Measurements from ENCODE around the gene CALML6. TPM values are rescaled to one million over a fixed set of nuclear protein-coding genes. Genes with fewer than 3 reads are reported as not detected.

The CALML6 gene
- total and polyA plus RNA-seq, 5 donors: 0.18 to 0.36 (median 0.24) TPM; not detected in 2

DNA sequence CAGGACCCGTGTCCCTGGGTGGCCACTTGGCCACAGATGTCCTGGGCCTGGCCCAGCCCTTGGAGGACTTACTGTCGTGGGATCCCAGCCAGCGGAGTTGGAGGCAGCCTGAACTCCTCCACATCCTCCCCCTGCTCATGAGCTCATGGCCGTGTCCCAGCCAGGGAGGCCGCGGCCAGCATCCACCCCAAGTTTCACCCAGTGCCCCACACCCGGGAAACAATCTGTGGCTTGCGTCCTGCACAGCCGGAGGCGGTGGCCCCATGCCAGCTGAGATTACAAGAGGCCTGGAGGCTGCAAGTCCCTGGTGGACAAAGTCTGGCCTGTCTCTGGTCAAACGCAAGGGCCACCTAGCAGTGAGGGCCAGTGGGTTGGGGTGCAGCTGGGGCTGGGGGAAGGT, 31.5 kb downstream of the CALML6 start:
- ATAC-seq (peak; percentile 48 to 80), DNase-seq (peak; percentile 80 to 93 (median 91))
- H3K4me1 ChIP-seq (ENCODE audit: control insufficient read depth, insufficient read depth, low read length): no peaks in the 10 kb centered on the region
- WGBS: 15% methylated on average over 11 of the region's 11 CpGs
- no peaks in the 10 kb centered on the region for H3K27me3 ChIP-seq (ENCODE audit: control insufficient read depth, insufficient read depth)
- H3K27ac ChIP-seq (ENCODE audit: low read length): no peak overlapping the region
- no peaks in the 10 kb centered on the region for H3K9me3 ChIP-seq (ENCODE audit: control insufficient read depth, low read length)
- no peak overlapping the region for H3K4me3 ChIP-seq (ENCODE audit: low read length)
- intact Hi-C loops (cut with DNase I): loop anchor here in 2 of 4 donors (5.0 to 10.0 kb wide), 2 partner anchors 101 to 228 kb away; no protein-coding TSS in a partner anchor

DNA sequence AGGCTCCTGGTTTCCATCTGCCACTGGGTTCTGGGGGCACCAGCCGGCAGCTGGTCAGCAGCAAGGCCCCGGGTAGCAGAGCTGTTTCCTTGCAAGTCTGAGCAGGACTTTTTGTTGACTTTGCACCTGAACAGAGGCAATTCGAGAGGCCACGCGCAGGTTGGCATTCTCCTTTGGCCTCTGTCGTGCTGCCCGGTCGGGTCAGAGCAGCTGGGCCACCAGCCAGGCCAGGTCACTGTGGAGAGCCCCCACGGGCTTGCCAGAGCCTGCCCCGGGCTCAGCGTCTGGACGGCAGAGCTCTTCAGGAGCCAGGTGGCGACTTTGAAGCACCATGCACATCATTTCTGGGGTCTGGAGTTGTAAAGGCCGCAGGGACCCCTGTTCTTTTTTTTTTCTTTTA, 32.4 kb downstream of the CALML6 start:
- no peaks in the 10 kb centered on the region for H3K9me3 ChIP-seq (ENCODE audit: control insufficient read depth, low read length)
- H3K27me3 ChIP-seq (ENCODE audit: control insufficient read depth, insufficient read depth): no peaks in the 10 kb centered on the region
- no peak overlapping the region for H3K27ac ChIP-seq (ENCODE audit: low read length)
- DNase-seq (peak in 2 of 3 donors; percentile 33 to 41), ATAC-seq (no peak)
- H3K4me3 ChIP-seq (ENCODE audit: low read length): no peak overlapping the region
- no peaks in the 10 kb centered on the region for H3K4me1 ChIP-seq (ENCODE audit: control insufficient read depth, insufficient read depth, low read length)
- intact Hi-C loops (cut with DNase I): loop anchor here in 2 of 4 donors (5.0 to 10.0 kb wide), 2 partner anchors 100 to 227 kb away; no protein-coding TSS in a partner anchor
- 81% methylated on average over 14 of the region's 14 CpGs for WGBS

DNA sequence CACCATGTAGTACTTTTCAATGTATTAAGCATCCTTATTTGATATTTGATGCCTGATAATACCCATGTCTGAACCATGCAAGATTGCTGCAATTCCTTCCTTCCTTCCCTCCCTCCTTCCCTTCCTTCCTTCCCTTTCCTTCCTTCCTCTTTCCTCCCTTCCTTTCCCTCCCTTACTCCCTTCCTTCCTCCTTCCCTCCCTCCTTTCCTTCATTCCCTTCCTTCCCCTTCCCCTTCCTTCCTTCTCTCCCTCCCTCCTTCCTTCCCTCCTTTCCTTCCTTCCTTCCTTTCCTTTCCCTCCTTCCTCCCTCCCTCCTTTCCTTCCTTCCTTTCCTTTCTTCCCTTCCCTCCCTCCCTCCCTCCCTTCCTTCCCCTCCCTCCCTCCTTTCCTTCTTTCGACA, 33.7 kb downstream of the CALML6 start:
- ATAC-seq: no peak
- Histone ChIP-seq H3K4me1 (ENCODE audit: control insufficient read depth, insufficient read depth, low read length) (no peaks in the 10 kb centered on the region), H3K27me3 (ENCODE audit: control insufficient read depth, insufficient read depth) (no peaks in the 10 kb centered on the region), H3K9me3 (ENCODE audit: control insufficient read depth, low read length) (no peaks in the 10 kb centered on the region), H3K27ac (ENCODE audit: low read length) (no peak overlapping the region), H3K4me3 (ENCODE audit: low read length) (no peak overlapping the region)
- intact Hi-C loops (cut with DNase I): loop anchor here in 2 of 4 donors (5.0 to 10.0 kb wide), 2 partner anchors 99 to 226 kb away; no protein-coding TSS in a partner anchor
- 37% methylated on average over 1 of the region's 1 CpG for WGBS
- no peak for DNase-seq

DNA sequence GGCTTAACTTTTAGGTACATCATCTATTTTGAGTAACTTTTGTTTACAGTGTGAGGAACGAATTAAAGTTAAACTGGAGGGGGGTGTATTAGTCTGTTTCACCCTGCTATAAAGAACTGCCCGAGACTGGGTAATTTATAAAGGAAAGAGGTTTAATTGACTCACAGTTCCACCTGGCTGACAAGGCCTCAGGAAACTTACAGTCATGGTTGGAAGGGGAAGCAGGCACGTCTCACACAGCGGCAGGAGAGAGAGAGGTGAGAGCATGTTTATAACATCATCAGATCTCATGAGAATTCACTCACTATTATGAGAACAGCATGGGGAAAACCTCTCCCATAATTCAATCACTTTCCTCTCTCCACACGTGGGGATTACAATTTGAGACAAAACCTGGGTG, 35.9 kb downstream of the CALML6 start:
- ATAC-seq (no peak), DNase-seq (no peak)
- no peaks in the 10 kb centered on the region for H3K27me3 ChIP-seq (ENCODE audit: control insufficient read depth, insufficient read depth)
- H3K4me1 ChIP-seq (ENCODE audit: control insufficient read depth, insufficient read depth, low read length): no peaks in the 10 kb centered on the region
- no peak overlapping the region for H3K4me3 ChIP-seq (ENCODE audit: low read length)
- H3K9me3 ChIP-seq (ENCODE audit: control insufficient read depth, low read length): no peaks in the 10 kb centered on the region
- intact Hi-C loops (cut with DNase I): loop anchor here in 1 of 4 donors (5.0 kb wide), 1 partner anchor 86 kb away; no protein-coding TSS in a partner anchor
- WGBS: 78% methylated on average over 5 of the region's 5 CpGs
- no peak overlapping the region for H3K27ac ChIP-seq (ENCODE audit: low read length)

DNA sequence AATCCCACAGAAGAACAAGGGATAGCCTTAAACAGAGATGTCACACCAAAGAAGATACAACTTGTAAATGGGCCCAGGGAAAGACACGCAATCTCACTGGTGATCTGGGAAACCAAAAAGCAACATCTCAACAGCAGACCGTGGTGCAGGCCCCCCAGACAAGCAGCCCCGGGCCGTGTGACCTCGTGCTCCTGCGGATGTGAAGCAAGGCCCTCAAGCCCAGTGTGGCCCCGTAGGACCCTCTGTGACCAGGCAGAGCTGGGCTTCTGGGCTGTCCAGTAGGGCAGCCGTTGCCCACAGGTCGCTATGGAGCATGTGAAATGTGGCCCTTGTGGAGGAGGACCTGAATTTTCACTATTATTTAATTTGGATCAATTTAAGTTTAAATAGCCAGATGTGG, 39.0 kb downstream of the CALML6 start:
- intact Hi-C loops (cut with DNase I): loop anchor here in 1 of 4 donors (5.0 kb wide), 1 partner anchor 83 kb away; no protein-coding TSS in a partner anchor

DNA sequence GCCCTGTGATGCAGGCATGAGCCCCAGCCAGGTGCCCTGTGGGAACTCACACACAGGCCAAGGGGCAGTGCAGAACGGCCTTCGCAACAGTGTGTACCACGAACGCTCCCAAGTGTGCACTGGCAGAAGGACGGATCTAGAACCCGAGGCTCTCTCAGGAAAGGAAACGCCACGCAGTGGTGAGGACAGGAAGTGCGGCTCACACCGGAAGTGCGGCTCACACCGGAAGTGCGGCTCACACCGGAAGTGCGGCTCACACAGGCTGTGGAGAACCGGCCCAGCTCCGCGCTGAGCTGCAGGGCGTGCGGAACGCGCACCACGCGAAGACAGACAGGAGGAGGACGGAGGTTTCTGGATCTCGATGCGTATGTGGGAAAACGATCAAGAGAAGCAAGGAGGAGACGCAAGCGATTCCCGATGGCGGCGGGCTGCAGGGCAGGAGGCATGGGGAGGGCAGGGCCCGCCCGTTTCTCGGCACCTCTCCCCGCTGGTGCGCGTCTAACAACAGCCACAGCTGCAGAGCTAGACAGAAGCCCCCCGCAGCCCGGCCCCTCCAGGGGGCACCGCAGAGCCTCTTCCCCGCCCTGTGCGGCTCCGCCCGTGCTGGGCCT, 39.9 kb downstream of the CALML6 start:
- H3K27ac ChIP-seq (ENCODE audit: low read length): no peak overlapping the region
- 91% methylated on average over 46 of the region's 46 CpGs for WGBS
- peak in 2 of 3 donors; percentile 34 to 44 for DNase-seq
- no peaks in the 10 kb centered on the region for H3K27me3 ChIP-seq (ENCODE audit: control insufficient read depth, insufficient read depth)
- no peak for ATAC-seq
- H3K4me3 ChIP-seq (ENCODE audit: low read length): no peak overlapping the region
- H3K9me3 ChIP-seq (ENCODE audit: control insufficient read depth, low read length): no peaks in the 10 kb centered on the region
- no peaks in the 10 kb centered on the region for H3K4me1 ChIP-seq (ENCODE audit: control insufficient read depth, insufficient read depth, low read length)
- intact Hi-C loops (cut with DNase I): loop anchor here in 2 of 4 donors (5.0 kb wide), 2 partner anchors 82 to 92 kb away; no protein-coding TSS in a partner anchor

More for the DNA sequence above, 39.0 kb downstream of the CALML6 start:
- Histone ChIP-seq H3K27ac (ENCODE audit: low read length) (no peak overlapping the region), H3K4me1 (ENCODE audit: control insufficient read depth, insufficient read depth, low read length) (no peaks in the 10 kb centered on the region), H3K4me3 (ENCODE audit: low read length) (no peak overlapping the region), H3K27me3 (ENCODE audit: control insufficient read depth, insufficient read depth) (no peaks in the 10 kb centered on the region), H3K9me3 (ENCODE audit: control insufficient read depth, low read length) (no peaks in the 10 kb centered on the region)
- DNase-seq: peak in 1 of 3 donors; percentile 36
- no peak for ATAC-seq
- 84% methylated on average over 9 of the region's 9 CpGs for WGBS

DNA sequence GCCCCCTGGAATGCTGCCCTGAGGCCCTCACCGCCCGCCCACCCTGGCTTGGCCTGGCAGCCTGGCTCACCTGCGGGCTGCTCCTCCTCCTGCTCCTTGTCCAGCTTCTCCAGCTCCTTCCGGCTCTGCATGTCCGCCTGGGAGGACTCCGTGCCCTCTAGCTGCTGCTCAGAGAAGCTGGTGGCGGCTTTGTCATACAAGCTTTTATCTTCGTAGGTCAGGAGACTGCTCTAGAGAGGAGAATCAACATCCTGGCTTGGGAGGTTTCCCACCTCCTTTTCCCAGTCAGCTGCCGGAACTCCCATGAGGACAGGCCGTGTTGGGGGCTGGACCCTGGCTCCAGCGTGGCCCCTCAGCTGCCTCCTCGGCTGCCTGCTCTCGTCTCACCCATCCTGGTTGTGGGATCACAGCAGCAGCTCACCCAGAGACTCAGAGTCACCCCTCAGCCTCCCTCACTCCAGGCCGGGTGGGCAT, 40.6 kb downstream of the CALML6 start:
- intact Hi-C loops (cut with DNase I): loop anchor here in 1 of 4 donors (5.0 kb wide), 1 partner anchor 92 kb away; no protein-coding TSS in a partner anchor
- Histone ChIP-seq H3K9me3 (ENCODE audit: control insufficient read depth, low read length) (no peaks in the 10 kb centered on the region), H3K27ac (ENCODE audit: low read length) (no peak overlapping the region), H3K4me3 (ENCODE audit: low read length) (no peak overlapping the region), H3K27me3 (ENCODE audit: control insufficient read depth, insufficient read depth) (no peaks in the 10 kb centered on the region), H3K4me1 (ENCODE audit: control insufficient read depth, insufficient read depth, low read length) (no peaks in the 10 kb centered on the region)
- ATAC-seq (no peak), DNase-seq (peak in 1 of 3 donors; percentile 28)
- WGBS: 43% methylated on average over 14 of the region's 14 CpGs

DNA sequence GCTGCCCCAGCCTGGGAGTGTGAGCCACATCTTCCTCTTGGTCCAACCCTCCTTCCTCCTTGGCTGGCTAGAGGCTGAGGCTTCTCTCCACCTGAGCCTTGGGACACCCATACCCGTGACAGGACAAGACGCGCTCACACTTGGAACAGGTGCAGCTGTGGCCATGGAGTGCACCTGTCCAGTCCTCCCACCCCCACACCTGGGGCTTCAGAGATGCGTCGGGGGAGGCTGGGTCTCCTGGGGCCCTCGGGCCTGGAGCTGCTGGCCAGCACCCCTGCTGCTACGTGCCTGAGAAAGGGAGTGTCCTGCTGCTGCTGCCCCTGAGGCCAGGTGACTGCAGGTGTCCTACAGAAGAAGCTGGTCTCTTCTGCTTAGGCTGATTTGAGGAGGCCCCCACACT, 41.0 kb downstream of the CALML6 start:
- no peaks in the 10 kb centered on the region for H3K4me1 ChIP-seq (ENCODE audit: control insufficient read depth, insufficient read depth, low read length)
- no peaks in the 10 kb centered on the region for H3K9me3 ChIP-seq (ENCODE audit: control insufficient read depth, low read length)
- peak in 2 of 3 donors; percentile 26 to 28 for DNase-seq
- intact Hi-C loops (cut with DNase I): loop anchor here in 1 of 4 donors (5.0 kb wide), 1 partner anchor 91 kb away; no protein-coding TSS in a partner anchor
- H3K27ac ChIP-seq (ENCODE audit: low read length): no peak overlapping the region
- no peak overlapping the region for H3K4me3 ChIP-seq (ENCODE audit: low read length)
- no peak for ATAC-seq
- no peaks in the 10 kb centered on the region for H3K27me3 ChIP-seq (ENCODE audit: control insufficient read depth, insufficient read depth)
- WGBS: 82% methylated on average over 7 of the region's 7 CpGs

DNA sequence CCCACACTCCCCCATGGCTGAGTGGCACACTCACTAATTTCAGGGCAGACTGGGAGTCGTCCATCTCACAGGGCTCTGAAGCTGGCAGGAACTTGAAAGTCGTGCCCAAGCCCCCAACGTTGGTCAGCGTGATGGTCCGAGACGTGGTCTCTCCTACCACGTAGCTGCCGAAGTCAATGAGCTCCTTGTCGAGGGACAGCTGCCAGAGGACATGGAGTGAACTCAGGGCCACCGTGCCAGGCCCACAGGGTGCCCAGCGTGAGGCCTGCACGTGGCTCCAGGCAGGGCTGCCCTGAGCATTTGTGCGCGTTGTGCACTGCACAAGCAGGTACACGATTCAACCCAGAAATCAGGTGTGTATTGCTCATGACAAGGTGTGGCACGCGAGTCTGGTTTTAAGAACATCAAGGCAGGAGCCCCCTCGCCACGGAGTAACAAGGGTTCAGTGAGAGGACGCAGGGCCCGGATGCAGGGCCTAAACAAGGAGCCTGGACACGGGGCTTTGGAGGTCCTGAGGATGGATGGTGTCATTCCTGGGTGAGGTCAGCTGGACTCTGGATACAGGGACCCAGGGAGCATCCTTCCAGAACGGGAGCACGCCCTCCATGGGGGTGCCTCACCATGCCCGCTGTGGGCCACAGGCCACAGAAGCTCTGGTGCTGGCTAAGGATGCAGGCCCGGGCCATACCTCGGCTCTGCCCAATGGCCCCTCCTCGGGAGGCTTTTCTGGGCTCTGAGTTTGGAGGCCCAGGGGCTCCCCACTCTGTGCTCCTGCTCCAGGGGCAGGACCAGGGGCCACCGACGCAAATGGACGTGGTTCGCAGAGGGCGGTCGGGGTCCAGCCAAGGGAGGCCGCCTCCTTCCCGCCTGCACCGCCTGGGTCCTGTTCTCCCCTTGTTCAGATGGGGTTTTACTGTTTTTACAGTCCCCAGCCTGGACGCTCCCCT, 41.8 kb downstream of the CALML6 start:
- Histone ChIP-seq H3K4me3 (ENCODE audit: low read length) (no peak overlapping the region), H3K27ac (ENCODE audit: low read length) (no peak overlapping the region), H3K27me3 (ENCODE audit: control insufficient read depth, insufficient read depth) (no peaks in the 10 kb centered on the region), H3K9me3 (ENCODE audit: control insufficient read depth, low read length) (no peaks in the 10 kb centered on the region), H3K4me1 (ENCODE audit: control insufficient read depth, insufficient read depth, low read length) (no peaks in the 10 kb centered on the region)
- no peak for ATAC-seq
- WGBS: 94% methylated on average over 38 of the region's 38 CpGs
- intact Hi-C loops (cut with DNase I): loop anchor here in 1 of 4 donors (5.0 kb wide), 1 partner anchor 90 kb away; no protein-coding TSS in a partner anchor
- DNase-seq: peak in 2 of 3 donors; percentile 50 to 60

DNA sequence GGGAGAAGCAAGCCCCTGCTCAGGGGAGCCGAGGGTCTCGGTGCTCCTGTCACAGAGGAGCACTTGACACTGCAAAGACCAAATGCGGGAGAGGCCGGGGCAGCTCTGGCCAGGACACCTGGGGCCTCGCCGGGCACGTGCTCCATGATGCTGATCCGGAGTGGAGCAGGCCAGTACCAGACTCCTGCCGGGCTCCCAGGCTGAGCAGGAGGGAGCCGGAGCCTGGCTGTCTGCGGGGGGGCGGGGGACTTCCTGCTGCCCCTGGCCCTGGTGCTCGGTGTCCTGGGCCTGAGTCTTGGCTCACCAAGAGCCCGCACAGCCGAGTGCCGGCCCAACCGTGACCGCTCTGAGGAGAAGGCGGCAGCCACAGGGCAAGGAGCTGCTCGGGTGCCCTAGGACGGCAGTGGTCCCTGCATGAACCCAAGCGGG, 42.5 kb downstream of the CALML6 start:
- DNase-seq: peak in 2 of 3 donors; percentile 21 to 30
- Histone ChIP-seq H3K4me1 (ENCODE audit: control insufficient read depth, insufficient read depth, low read length) (no peaks in the 10 kb centered on the region), H3K4me3 (ENCODE audit: low read length) (no peak overlapping the region), H3K9me3 (ENCODE audit: control insufficient read depth, low read length) (no peaks in the 10 kb centered on the region), H3K27me3 (ENCODE audit: control insufficient read depth, insufficient read depth) (no peaks in the 10 kb centered on the region), H3K27ac (ENCODE audit: low read length) (no peak overlapping the region)
- WGBS: 69% methylated on average over 22 of the region's 22 CpGs
- intact Hi-C loops (cut with DNase I): loop anchor here in 1 of 4 donors (5.0 kb wide), 1 partner anchor 90 kb away; no protein-coding TSS in a partner anchor
- no peak for ATAC-seq
